ENCODE measurements around the gene CDCP2. TPM values are rescaled to one million over a fixed set of nuclear protein-coding genes. Genes with fewer than 3 reads are reported as not detected.

The CDCP2 gene
- total and polyA plus RNA-seq, 2 experiments from 2014 or later, result not detected

DNA sequence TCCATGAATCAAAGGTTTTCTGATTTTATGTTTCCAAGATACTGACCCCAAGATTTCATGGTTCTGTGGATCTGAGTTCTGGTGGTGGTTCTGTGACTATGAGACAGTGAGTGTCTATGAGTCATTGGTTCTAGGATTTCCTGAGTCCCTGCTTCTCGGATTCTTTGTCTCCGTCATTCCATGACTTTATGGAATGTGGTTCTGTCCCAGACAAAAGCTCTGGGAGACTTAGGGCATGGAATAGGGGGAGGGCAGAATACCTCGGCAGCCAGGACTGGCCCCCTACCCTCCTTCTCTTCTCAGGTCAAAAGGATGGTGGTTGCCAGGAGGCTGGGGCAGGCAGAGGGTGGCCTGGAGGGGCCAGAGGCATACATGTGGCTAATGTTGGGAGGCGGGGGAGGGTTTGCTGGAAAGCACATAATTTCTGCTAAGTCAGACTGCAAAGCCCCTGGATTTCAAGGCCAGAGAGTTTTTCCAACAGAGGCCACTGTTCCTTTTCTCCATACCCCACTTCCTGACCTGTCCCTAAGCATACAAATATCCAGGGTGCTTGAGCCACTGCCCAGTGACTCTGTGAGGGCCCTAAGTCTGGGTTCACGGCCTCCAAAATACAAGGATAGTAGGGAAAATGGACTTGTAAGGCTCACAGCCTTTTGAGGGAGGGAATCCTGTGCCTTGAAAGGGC, 17.2 kb downstream of the CDCP2 start (continued):
- TF ChIP-seq, protein P1, sequence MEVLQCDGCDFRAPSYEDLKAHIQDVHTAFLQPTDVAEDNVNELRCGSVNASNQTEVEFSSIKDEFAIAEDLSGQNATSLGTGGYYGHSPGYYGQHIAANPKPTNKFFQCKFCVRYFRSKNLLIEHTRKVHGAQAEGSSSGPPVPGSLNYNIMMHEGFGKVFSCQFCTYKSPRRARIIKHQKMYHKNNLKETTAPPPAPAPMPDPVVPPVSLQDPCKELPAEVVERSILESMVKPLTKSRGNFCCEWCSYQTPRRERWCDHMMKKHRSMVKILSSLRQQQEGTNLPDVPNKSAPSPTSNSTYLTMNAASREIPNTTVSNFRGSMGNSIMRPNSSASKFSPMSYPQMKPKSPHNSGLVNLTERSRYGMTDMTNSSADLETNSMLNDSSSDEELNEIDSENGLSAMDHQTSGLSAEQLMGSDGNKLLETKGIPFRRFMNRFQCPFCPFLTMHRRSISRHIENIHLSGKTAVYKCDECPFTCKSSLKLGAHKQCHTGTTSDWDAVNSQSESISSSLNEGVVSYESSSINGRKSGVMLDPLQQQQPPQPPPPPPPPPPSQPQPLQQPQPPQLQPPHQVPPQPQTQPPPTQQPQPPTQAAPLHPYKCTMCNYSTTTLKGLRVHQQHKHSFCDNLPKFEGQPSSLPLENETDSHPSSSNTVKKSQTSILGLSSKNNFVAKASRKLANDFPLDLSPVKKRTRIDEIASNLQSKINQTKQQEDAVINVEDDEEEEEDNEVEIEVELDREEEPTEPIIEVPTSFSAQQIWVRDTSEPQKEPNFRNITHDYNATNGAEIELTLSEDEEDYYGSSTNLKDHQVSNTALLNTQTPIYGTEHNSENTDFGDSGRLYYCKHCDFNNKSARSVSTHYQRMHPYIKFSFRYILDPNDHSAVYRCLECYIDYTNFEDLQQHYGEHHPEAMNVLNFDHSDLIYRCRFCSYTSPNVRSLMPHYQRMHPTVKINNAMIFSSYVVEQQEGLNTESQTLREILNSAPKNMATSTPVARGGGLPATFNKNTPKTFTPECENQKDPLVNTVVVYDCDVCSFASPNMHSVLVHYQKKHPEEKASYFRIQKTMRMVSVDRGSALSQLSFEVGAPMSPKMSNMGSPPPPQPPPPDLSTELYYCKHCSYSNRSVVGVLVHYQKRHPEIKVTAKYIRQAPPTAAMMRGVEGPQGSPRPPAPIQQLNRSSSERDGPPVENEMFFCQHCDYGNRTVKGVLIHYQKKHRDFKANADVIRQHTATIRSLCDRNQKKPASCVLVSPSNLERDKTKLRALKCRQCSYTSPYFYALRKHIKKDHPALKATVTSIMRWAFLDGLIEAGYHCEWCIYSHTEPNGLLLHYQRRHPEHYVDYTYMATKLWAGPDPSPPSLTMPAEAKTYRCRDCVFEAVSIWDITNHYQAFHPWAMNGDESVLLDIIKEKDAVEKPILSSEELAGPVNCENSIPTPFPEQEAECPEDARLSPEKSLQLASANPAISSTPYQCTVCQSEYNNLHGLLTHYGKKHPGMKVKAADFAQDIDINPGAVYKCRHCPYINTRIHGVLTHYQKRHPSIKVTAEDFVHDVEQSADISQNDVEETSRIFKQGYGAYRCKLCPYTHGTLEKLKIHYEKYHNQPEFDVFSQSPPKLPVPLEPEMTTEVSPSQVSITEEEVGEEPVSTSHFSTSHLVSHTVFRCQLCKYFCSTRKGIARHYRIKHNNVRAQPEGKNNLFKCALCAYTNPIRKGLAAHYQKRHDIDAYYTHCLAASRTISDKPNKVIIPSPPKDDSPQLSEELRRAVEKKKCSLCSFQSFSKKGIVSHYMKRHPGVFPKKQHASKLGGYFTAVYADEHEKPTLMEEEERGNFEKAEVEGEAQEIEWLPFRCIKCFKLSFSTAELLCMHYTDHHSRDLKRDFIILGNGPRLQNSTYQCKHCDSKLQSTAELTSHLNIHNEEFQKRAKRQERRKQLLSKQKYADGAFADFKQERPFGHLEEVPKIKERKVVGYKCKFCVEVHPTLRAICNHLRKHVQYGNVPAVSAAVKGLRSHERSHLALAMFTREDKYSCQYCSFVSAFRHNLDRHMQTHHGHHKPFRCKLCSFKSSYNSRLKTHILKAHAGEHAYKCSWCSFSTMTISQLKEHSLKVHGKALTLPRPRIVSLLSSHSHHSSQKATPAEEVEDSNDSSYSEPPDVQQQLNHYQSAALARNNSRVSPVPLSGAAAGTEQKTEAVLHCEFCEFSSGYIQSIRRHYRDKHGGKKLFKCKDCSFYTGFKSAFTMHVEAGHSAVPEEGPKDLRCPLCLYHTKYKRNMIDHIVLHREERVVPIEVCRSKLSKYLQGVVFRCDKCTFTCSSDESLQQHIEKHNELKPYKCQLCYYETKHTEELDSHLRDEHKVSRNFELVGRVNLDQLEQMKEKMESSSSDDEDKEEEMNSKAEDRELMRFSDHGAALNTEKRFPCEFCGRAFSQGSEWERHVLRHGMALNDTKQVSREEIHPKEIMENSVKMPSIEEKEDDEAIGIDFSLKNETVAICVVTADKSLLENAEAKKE (CRISPR knock-in tag; IDR thresholded peaks at IDR 0.05), result no peak

DNA sequence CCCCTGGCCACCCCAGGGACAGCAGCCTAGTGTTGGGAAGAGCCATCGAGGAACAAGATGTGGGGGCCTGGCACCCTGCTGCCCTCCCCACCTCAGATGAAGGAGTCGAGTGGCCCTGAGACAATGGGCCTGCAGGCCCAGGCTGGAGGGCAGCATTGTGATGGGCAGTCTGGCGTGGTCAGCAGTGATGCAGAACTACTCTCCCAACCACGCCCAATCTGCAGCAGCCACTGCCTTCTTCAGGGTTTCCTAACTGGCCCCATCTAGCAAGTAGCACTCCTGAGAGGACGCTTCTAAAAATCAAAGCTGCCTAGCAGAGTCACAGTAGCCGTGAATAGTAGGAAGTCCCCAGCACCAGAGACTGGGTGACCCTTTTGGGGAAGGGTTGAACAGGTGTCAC, 18.5 kb downstream of the CDCP2 start:
- no peaks in the 10 kb centered on the region for H3K9me3 Mint-ChIP-seq
- Histone ChIP-seq H3K9me2 (ENCODE audit: insufficient read depth) (no peaks in the 10 kb centered on the region), H3K4me1 (ENCODE audit: insufficient read depth) (peaks cover 29% of the 10 kb centered on the region), H3F3A (replicated peaks; ENCODE audit: low read depth) (no peaks in the 10 kb centered on the region), H3K4me3 (no peak overlapping the region), H3K27ac (ENCODE audit: low read depth) (no peak overlapping the region), H2AFZ (no peak overlapping the region), H3K79me2 (replicated peaks; ENCODE audit: insufficient read depth) (no peaks in the 10 kb centered on the region), H3K4me2 (no peak overlapping the region), H4K20me1 (replicated peaks; ENCODE audit: insufficient read depth) (no peaks in the 10 kb centered on the region), H3K27me3 (ENCODE audit: insufficient read depth) (no peaks in the 10 kb centered on the region), H3K36me3 (ENCODE audit: insufficient read depth) (no peaks in the 10 kb centered on the region)
- H3K27ac Mint-ChIP-seq, result no peak overlapping the region
- no peak overlapping the region for H3K4me3 Mint-ChIP-seq
- H3K27me3 Mint-ChIP-seq (ENCODE audit: insufficient read depth, low read depth, poor library complexity), result peaks cover 12% of the 10 kb centered on the region
- no peak for DNase-seq (ENCODE audit: low spot score)
- ATAC-seq, result no peak
- H3K36me3 Mint-ChIP-seq (ENCODE audit: low read depth), result no peaks in the 10 kb centered on the region
- H3K4me1 Mint-ChIP-seq, result peaks cover 31% of the 10 kb centered on the region
- TF ChIP-seq EZH2 (IDR thresholded peaks at IDR 0.05; ENCODE audit: low read depth, unreplicated experiment) (no peak), STAT1 (IDR thresholded peaks at IDR 0.05; ENCODE audit: unreplicated experiment) (no peak), NANOG (IDR thresholded peaks at IDR 0.05; ENCODE audit: borderline replicate concordance) (no peak), JUNB (IDR thresholded peaks at IDR 0.05; ENCODE audit: unreplicated experiment) (no peak), ZNF114 (CRISPR knock-in tag; IDR thresholded peaks at IDR 0.05) (no peak)
- TF ChIP-seq, protein P2, sequence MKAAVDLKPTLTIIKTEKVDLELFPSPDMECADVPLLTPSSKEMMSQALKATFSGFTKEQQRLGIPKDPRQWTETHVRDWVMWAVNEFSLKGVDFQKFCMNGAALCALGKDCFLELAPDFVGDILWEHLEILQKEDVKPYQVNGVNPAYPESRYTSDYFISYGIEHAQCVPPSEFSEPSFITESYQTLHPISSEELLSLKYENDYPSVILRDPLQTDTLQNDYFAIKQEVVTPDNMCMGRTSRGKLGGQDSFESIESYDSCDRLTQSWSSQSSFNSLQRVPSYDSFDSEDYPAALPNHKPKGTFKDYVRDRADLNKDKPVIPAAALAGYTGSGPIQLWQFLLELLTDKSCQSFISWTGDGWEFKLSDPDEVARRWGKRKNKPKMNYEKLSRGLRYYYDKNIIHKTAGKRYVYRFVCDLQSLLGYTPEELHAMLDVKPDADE (IDR thresholded peaks at IDR 0.05), result no peak
- TF ChIP-seq, protein P1 (CRISPR knock-in tag; IDR thresholded peaks at IDR 0.05), result no peak

Measured in GM23338 (cell line).